ENCODE data around the gene CDH22. TPM values are rescaled to one million over a fixed set of nuclear protein-coding genes. Genes with fewer than 3 reads are reported as not detected.

CDH22 gene
- total RNA-seq, 3 donors from 2014 or later (not counting 1 experiment from before 2014, with no cell fraction given): not detected

DNA sequence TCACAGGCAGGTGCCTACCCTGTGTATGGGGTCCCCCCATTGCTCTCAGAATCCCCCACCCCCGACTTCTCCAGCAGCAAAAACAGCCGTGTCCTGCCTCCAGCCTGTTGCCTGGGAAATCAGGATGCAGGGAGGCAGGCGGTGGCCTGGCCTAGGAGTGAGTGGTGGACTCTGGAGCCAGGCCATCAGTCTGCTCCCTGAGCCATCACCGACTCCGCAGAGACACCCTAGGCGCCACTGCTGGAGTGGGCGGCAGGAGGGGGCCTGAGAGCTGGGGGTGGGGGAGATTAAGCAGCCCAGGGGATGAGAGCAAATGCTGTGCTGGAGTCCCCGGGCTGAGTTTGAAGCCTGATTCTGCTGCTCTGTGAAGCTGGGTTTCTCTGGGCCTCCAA lies 97.0 kb downstream of the CDH22 start:
- Histone ChIP-seq H3K27ac (ENCODE audit: low read length) (no peak overlapping the region), H3K4me1 (ENCODE audit: control insufficient read depth, insufficient read depth, low read length) (peaks cover 9% of the 10 kb centered on the region), H3K9me3 (ENCODE audit: control insufficient read depth, insufficient read depth, low read length) (no peaks in the 10 kb centered on the region), H3K36me3 (ENCODE audit: control insufficient read depth, insufficient read depth, low read length) (no peaks in the 10 kb centered on the region), H3K4me3 (ENCODE audit: low read length) (no peak overlapping the region), H3K27me3 (ENCODE audit: control insufficient read depth, insufficient read depth, low read length) (no peaks in the 10 kb centered on the region)
- Mint-ChIP-seq H3K9me3 (no peaks in the 10 kb centered on the region), H3K27ac (no peak overlapping the region), H3K4me1 (peaks cover 0 to 4% of the 10 kb centered on the region in 2 donors), H3K36me3 (no peaks in the 10 kb centered on the region), H3K27me3 (ENCODE audit: low read depth in 2 of 2) (peaks cover 37 to 38% of the 10 kb centered on the region in 2 donors), H3K4me3 (no peak overlapping the region)
- no peak for TF ChIP-seq CTCF (IDR thresholded peaks at IDR 0.05)
- intact Hi-C loops (cut with micrococcal nuclease): no loop called here
- DNase-seq (no peak), ATAC-seq (no peak)
- 75% methylated on average over 8 of the region's 8 CpGs for WGBS (ENCODE audit: insufficient coverage)

DNA sequence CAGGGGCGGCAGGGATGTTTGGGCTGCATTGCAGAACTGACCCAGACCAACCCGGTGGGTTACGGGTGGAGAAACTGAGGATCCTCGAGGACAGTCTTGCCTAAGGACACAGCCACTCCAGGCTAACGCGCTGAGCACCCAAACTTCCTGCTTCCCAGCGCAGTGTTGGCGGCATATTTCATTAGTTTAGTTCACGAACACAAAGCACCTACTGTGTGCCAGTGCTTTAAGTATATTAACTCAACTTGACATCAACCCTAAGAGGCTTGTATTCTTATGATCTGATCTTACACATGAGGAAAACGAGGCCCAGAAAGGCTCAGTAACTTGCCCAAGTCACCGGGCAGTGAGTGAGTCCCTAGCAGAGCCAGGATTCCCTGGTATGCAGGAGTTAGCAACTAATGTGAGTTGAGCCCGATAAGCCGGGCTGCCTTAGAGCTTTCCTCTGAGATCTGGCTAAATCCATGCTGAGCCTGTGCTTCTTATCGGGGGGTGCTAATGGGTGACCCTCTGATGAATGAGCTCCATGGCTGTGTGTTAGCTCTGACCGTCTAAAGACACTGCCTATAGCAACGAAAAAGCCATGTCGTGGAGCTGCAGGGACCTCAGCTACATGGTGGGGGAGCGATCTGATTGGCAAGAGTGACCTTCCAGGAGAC lies 97.5 kb downstream of the CDH22 start:
- H3K36me3 ChIP-seq (ENCODE audit: control insufficient read depth, insufficient read depth, low read length): no peaks in the 10 kb centered on the region
- no peak overlapping the region for H3K27ac ChIP-seq (ENCODE audit: low read length)
- Mint-ChIP-seq H3K27ac (no peak overlapping the region), H3K4me1 (peaks cover under 1 to 8% of the 10 kb centered on the region in 2 donors), H3K36me3 (no peaks in the 10 kb centered on the region), H3K27me3 (ENCODE audit: low read depth in 2 of 2) (peaks cover 38 to 42% of the 10 kb centered on the region in 2 donors), H3K9me3 (no peaks in the 10 kb centered on the region), H3K4me3 (no peak overlapping the region)
- H3K27me3 ChIP-seq (ENCODE audit: control insufficient read depth, insufficient read depth, low read length): no peaks in the 10 kb centered on the region
- no peak for TF ChIP-seq CTCF (IDR thresholded peaks at IDR 0.05)
- ATAC-seq: no peak
- H3K9me3 ChIP-seq (ENCODE audit: control insufficient read depth, insufficient read depth, low read length): no peaks in the 10 kb centered on the region
- 76% methylated on average over 18 of the region's 18 CpGs for WGBS (ENCODE audit: insufficient coverage)
- intact Hi-C loops (cut with micrococcal nuclease): no loop called here
- peaks cover 12% of the 10 kb centered on the region for H3K4me1 ChIP-seq (ENCODE audit: control insufficient read depth, insufficient read depth, low read length)
- no peak for DNase-seq
- no peak overlapping the region for H3K4me3 ChIP-seq (ENCODE audit: low read length)

- H3K36me3 Mint-ChIP-seq: no peaks in the 10 kb centered on the region
- Histone ChIP-seq H3K4me1 (ENCODE audit: control insufficient read depth, insufficient read depth, low read length) (peaks cover 18% of the 10 kb centered on the region), H3K36me3 (ENCODE audit: control insufficient read depth, insufficient read depth, low read length) (no peaks in the 10 kb centered on the region), H3K27me3 (ENCODE audit: control insufficient read depth, insufficient read depth, low read length) (no peaks in the 10 kb centered on the region), H3K27ac (ENCODE audit: low read length) (no peak overlapping the region), H3K4me3 (ENCODE audit: low read length) (no peak overlapping the region), H3K9me3 (ENCODE audit: control insufficient read depth, insufficient read depth, low read length) (no peaks in the 10 kb centered on the region)
- peaks cover 34 to 43% of the 10 kb centered on the region in 2 donors for H3K27me3 Mint-ChIP-seq (ENCODE audit: low read depth in 2 of 2)
- ATAC-seq (no peak), DNase-seq (no peak)
- H3K4me1 Mint-ChIP-seq: peaks cover 7 to 15% of the 10 kb centered on the region in 2 donors
- intact Hi-C loops (cut with micrococcal nuclease): no loop called here
- no peak for TF ChIP-seq CTCF (IDR thresholded peaks at IDR 0.05)
- H3K9me3 Mint-ChIP-seq: no peaks in the 10 kb centered on the region
- H3K4me3 Mint-ChIP-seq: no peak overlapping the region
- H3K27ac Mint-ChIP-seq: no peak overlapping the region
- 54% methylated on average over 63 of the region's 63 CpGs for WGBS (ENCODE audit: insufficient coverage)
These were observed 98.2 kb downstream of the CDH22 start for GRCh38 chr20:46209930-46210671.
